H1 (cell line): Measurements from ENCODE around the gene P2RY8. TPM values are rescaled to one million over a fixed set of nuclear protein-coding genes. Genes with fewer than 3 reads are reported as not detected.
"Not testable (repeated sequence)": the region's sequence is repeated elsewhere in the genome, so short reads cannot be mapped to it uniquely, and the experiment has no call there.

Source experiments
- CTCF ChIA-PET: fragments of 300-600 bp; sonication (Branson Sonifier 250); formaldehyde crosslinking; loops from one replicate; lab custom pipeline; 2021; ENCODE audit not compliant: partially characterized antibody; lab: Charles Lee
- POLR2A ChIA-PET: fragments of 300-600 bp; sonication (Branson Sonifier 250); formaldehyde crosslinking; loops from one replicate; lab custom pipeline; 2021; ENCODE audit warnings: inconsistent platforms; ENCODE audit not compliant: partially characterized antibody; lab: Charles Lee
- DNase-seq, 2 experiments: peaks; one replicate each; pipeline versions ENCODE4 v3.0.0 to v3.0.0-alpha.2; 2010 to 2022; ENCODE audit warnings: low spot score in 2 of 2, low read depth in 1 of 2, mixed read lengths in 1 of 2
- FAIRE-seq: peaks from 2 replicates; lab custom pipeline; 2011; peaks lifted over from hg19 to GRCh38; lab: Jason Lieb, UNC
- H2AFZ ChIP-seq: 2 replicates; pipeline ENCODE4 v1.8.1; 2012; ENCODE audit warnings: low read length, inconsistent platforms
- H2AK5ac ChIP-seq: 2 replicates; pipeline ENCODE4 v1.6.1; 2013; ENCODE audit warnings: low read depth, low read length
- H2BK120ac ChIP-seq: replicated peaks from 2 replicates; pipeline ENCODE3; 2013; ENCODE audit warnings: low read depth, low read length, inconsistent platforms
- H2BK12ac ChIP-seq: 2 replicates; pipeline ENCODE4 v1.6.1; 2013; ENCODE audit warnings: low read depth, low read length
- H2BK15ac ChIP-seq: 2 replicates; pipeline ENCODE4 v1.6.1; 2013; ENCODE audit warnings: low read length
- H2BK20ac ChIP-seq: 2 replicates; pipeline ENCODE4 v1.6.1; 2013; ENCODE audit warnings: low read length
- H2BK5ac ChIP-seq: 2 replicates; pipeline ENCODE4 v1.6.1; 2013; ENCODE audit warnings: low read depth, low read length
- H3K14ac ChIP-seq: 2 replicates; pipeline ENCODE4 v1.6.1; 2013; ENCODE audit warnings: inconsistent platforms; ENCODE audit not compliant: insufficient read length
- H3K18ac ChIP-seq: 2 replicates; pipeline ENCODE4 v1.6.1; 2013; ENCODE audit warnings: low read length; ENCODE audit errors: extremely low read depth
- H3K23ac ChIP-seq: 2 replicates; pipeline ENCODE4 v1.6.1; 2013; ENCODE audit warnings: inconsistent platforms; ENCODE audit not compliant: insufficient read length
- H3K23me2 ChIP-seq: 2 replicates; pipeline ENCODE4 v1.6.1; 2013; ENCODE audit warnings: low read depth, low read length
- H3K27ac ChIP-seq: 2 replicates; pipeline ENCODE4 v1.6.1; 2011; ENCODE audit warnings: low read depth, low read length, inconsistent platforms
- H3K27me3 ChIP-seq, 4 experiments: replicated peaks in 1 of 4; 1 replicate in 1 of 4; 2 replicates in 3 of 4; pipeline versions ENCODE4 v1.6.1 to v1.8.1; 2011 to 2013; ENCODE audit warnings: low read length in 3 of 4, mild to moderate bottlenecking in 3 of 4, inconsistent platforms in 2 of 4, mixed read lengths in 2 of 4, moderate library complexity in 1 of 4; ENCODE audit not compliant: control insufficient read depth in 3 of 4, insufficient read depth in 3 of 4; ENCODE audit errors: extremely low read depth in 1 of 4
- H3K36me3 ChIP-seq, 4 experiments: 2 replicates each; pipeline versions ENCODE4 v1.6.1 to v1.8.1; 2011 to 2013; ENCODE audit warnings: mild to moderate bottlenecking in 4 of 4, low read length in 3 of 4, moderate library complexity in 2 of 4, control low read depth in 1 of 4, inconsistent platforms in 1 of 4; ENCODE audit not compliant: insufficient read depth in 4 of 4, control insufficient read depth in 2 of 4
- H3K4ac ChIP-seq: replicated peaks from 2 replicates; pipeline ENCODE3; 2013; ENCODE audit warnings: low read length, low read depth, mixed read lengths, inconsistent platforms; ENCODE audit not compliant: insufficient read length
- H3K4me1 ChIP-seq, 4 experiments: replicated peaks in 1 of 4; 1 replicate in 1 of 4; 2 replicates in 3 of 4; pipeline versions ENCODE4 v1.6.1 to v1.8.1; 2011 to 2013; ENCODE audit warnings: low read length in 3 of 4, inconsistent platforms in 2 of 4, mixed read lengths in 1 of 4; ENCODE audit not compliant: insufficient read depth in 4 of 4, control insufficient read depth in 3 of 4
- H3K4me2 ChIP-seq, 2 experiments: 2 replicates each; pipeline versions ENCODE4 v1.6.1 to v1.8.1; 2011 to 2013; ENCODE audit warnings: low read depth in 2 of 2, low read length in 2 of 2, control low read depth in 1 of 2, inconsistent platforms in 1 of 2, mild to moderate bottlenecking in 1 of 2; ENCODE audit not compliant: insufficient read depth in 1 of 2
- H3K4me3 ChIP-seq, 4 experiments: fragments of 200-600, 300-600 bp in 1 of 4; sonication (generic), shearing (Covaris generic), sonication (Bioruptor Twin) in 1 of 4; 2 replicates each; pipeline versions ENCODE4 v1.5.1 to v1.8.1; 2011 to 2016; ENCODE audit warnings: low read length in 4 of 4, low read depth in 3 of 4, control low read depth in 2 of 4, inconsistent platforms in 2 of 4, mild to moderate bottlenecking in 2 of 4, mixed read lengths in 1 of 4, moderate library complexity in 1 of 4; ENCODE audit not compliant: insufficient read depth in 2 of 4; ENCODE audit errors: extremely low read depth in 1 of 4
- H3K56ac ChIP-seq: replicated peaks from 2 replicates; pipeline ENCODE3; 2013; ENCODE audit warnings: low read depth, mild to moderate bottlenecking, mixed read lengths, low read length, inconsistent platforms; ENCODE audit not compliant: insufficient read length
- H3K79me1 ChIP-seq: 2 replicates; pipeline ENCODE4 v1.6.1; 2013; ENCODE audit warnings: low read depth, low read length, control low read depth
- H3K79me2 ChIP-seq, 2 experiments: 2 replicates each; pipeline versions ENCODE4 v1.6.1 to v1.8.1; 2012 to 2013; ENCODE audit warnings: low read length in 2 of 2, mild to moderate bottlenecking in 2 of 2, inconsistent platforms in 1 of 2; ENCODE audit not compliant: insufficient read depth in 2 of 2, control insufficient read depth in 1 of 2
- H3K9ac ChIP-seq, 4 experiments: replicated peaks in 1 of 4; 1 replicate in 1 of 4; 2 replicates in 3 of 4; pipeline versions ENCODE4 v1.6.1 to v1.8.1; 2011 to 2013; ENCODE audit warnings: low read depth in 3 of 4, low read length in 3 of 4, control low read depth in 2 of 4, mild to moderate bottlenecking in 2 of 4, moderate library complexity in 2 of 4, inconsistent platforms in 1 of 4; ENCODE audit errors: extremely low read depth in 1 of 4
- H3K9me3 ChIP-seq, 2 experiments: 2 replicates each; pipeline versions ENCODE4 v1.6.1 to v1.8.1; 2012 to 2013; ENCODE audit warnings: mild to moderate bottlenecking in 2 of 2, moderate library complexity in 2 of 2, control low read depth in 1 of 2, inconsistent platforms in 1 of 2, low read depth in 1 of 2, low read length in 1 of 2, mixed read lengths in 1 of 2; ENCODE audit not compliant: insufficient read depth in 2 of 2
- H4K20me1 ChIP-seq, 2 experiments: replicated peaks in 1 of 2; 2 replicates each; pipeline versions ENCODE3 to v1.8.1; 2011 to 2013; ENCODE audit warnings: inconsistent platforms in 2 of 2, low read length in 2 of 2, mild to moderate bottlenecking in 1 of 2; ENCODE audit not compliant: insufficient read depth in 2 of 2, control insufficient read depth in 1 of 2
- H4K5ac ChIP-seq: 2 replicates; pipeline ENCODE4 v1.6.1; 2013; ENCODE audit warnings: low read length, low read depth, mixed read lengths, inconsistent platforms; ENCODE audit not compliant: insufficient read length
- H4K8ac ChIP-seq: 2 replicates; pipeline ENCODE4 v1.8.0; 2013; ENCODE audit warnings: mild to moderate bottlenecking, moderate library complexity, low read length, inconsistent platforms; ENCODE audit not compliant: insufficient read depth; ENCODE audit errors: extremely low read depth
- H4K91ac ChIP-seq: replicated peaks from 2 replicates; pipeline ENCODE3; 2013; ENCODE audit warnings: low read length, mixed read lengths, inconsistent platforms; ENCODE audit not compliant: insufficient read length
- WGBS, 2 experiments: shearing (Covaris generic) in 1 of 2; methylation state at CpG; one replicate each; pipeline versions ENCODE4 v1.1.6 to v1.1.7; 2013 to 2015; ENCODE audit warnings: low lambda C conversion rate in 2 of 2, mixed read lengths in 2 of 2, inconsistent platforms in 1 of 2, low coverage in 1 of 2, missing lambda C conversion rate in 1 of 2; ENCODE audit not compliant: insufficient replicate concordance in 2 of 2, insufficient coverage in 1 of 2, insufficient read length in 1 of 2; ENCODE audit errors: extremely low coverage in 1 of 2, missing lambda C conversion rate in 1 of 2; 5-methylcytosine and 5-hydroxymethylcytosine counted together
- polyA plus RNA-seq, 7 experiments: library from polyadenylated mRNA; depleted of rRNA in 3 of 7; stranded (reverse) in 5 of 7; unstranded in 2 of 7; fragments of >200 nt in 5 of 7; fragments of 200-250 nt in 2 of 7; gene quantifications; 1 replicate in 5 of 7; 2 replicates in 1 of 7; 4 replicates in 1 of 7; pipeline versions ENCODE4 v1.2.1 to v1.2.3, GENCODE V29; 2011 to 2013; ENCODE audit warnings: missing spikeins in 2 of 7, mixed read lengths in 2 of 7
- total RNA-seq: library from RNA; stranded (reverse); fragmentation: NEBNext Ultra II Directional; extraction: Animal tissue kit (Norgen Biotek cat#: 25700); gene quantifications from 2 replicates; pipeline ENCODE4 v1.2.1, GENCODE V29; 2021

Gene P2RY8
- total and polyA plus RNA-seq, 2 of the 8 experiments (the other 6 are each of a cell fraction or from before 2014, with no cell fraction given): 0.09 to 0.15 TPM

- H3K36me3 ChIP-seq, H3K9ac ChIP-seq, H3K4me3 ChIP-seq, H3K56ac ChIP-seq, H3K14ac ChIP-seq, H3K4ac ChIP-seq, DNase-seq, H2BK20ac ChIP-seq, H2AK5ac ChIP-seq, H4K8ac ChIP-seq, H3K79me2 ChIP-seq, H2AFZ ChIP-seq, H3K27ac ChIP-seq, H3K79me1 ChIP-seq, H4K91ac ChIP-seq, H3K4me1 ChIP-seq, H4K20me1 ChIP-seq, H3K23ac ChIP-seq, FAIRE-seq, H3K27me3 ChIP-seq, H3K4me2 ChIP-seq, POLR2A ChIA-PET, H2BK15ac ChIP-seq, CTCF ChIA-PET, H2BK120ac ChIP-seq, H2BK5ac ChIP-seq, H2BK12ac ChIP-seq, H4K5ac ChIP-seq, H3K18ac ChIP-seq, H3K9me3 ChIP-seq: not testable (repeated sequence)
- 92% methylated on average over 19 of the region's 19 CpGs; no CpG with 5 or more reads in 1 of the 2 experiments for WGBS, 2 experiments
- H3K23me2 ChIP-seq: peaks cover 22% of the 10 kb centered on the region; the same call in 1 of the 2 replicates
These were observed 37.2 kb upstream of the P2RY8 start for GRCh38 chrX:1574181-1574580.
